ENCODE data around the gene FBXL20.
A peak's percentile ranks its signal among the peaks of the same experiment; 100 is the strongest.
"Not testable (repeated sequence)": the region's sequence is repeated elsewhere in the genome, so short reads cannot be mapped to it uniquely, and the experiment has no call there.

FBXL20 gene

GRCh38 chr17:39252788-39253460, 148.5 kb downstream of the FBXL20 start:
- ChIA-PET CTCF (interaction anchor here (0.6 to 0.7 kb wide), 2 partner anchors 12 to 209 kb away, joined by 3 to 4 read pairs; no protein-coding TSS in a partner anchor), POLR2A (ENCODE audit: low non-redundant PET) (no interaction called here)
- no peak for DNase-seq (ENCODE audit: low spot score)
- TF ChIP-seq CTCF (conservative IDR thresholded peaks at IDR 0.05; ENCODE audit: low read depth): no peak
- no peak overlapping the region for H3K27ac ChIP-seq

GRCh38 chr17:39251997-39252396, 149.4 kb downstream of the FBXL20 start:
- POLR2A ChIA-PET (ENCODE audit: low non-redundant PET): no interaction called here
- TF ChIP-seq CTCF (conservative IDR thresholded peaks at IDR 0.05; ENCODE audit: low read depth): no peak
- CTCF ChIA-PET: interaction anchor here (0.6 to 0.7 kb wide), 2 partner anchors 113 to 210 kb away, joined by 3 read pairs; no protein-coding TSS in a partner anchor
- no peak overlapping the region for H3K27ac ChIP-seq
- no peak for DNase-seq (ENCODE audit: low spot score)

- H3K27ac ChIP-seq; DNase-seq (ENCODE audit: low spot score); POLR2A ChIA-PET (ENCODE audit: low non-redundant PET): not testable (repeated sequence)
- CTCF ChIA-PET: interaction anchor here (0.9 to 1.3 kb wide), 2 partner anchors 14 to 43 kb away, joined by 4 to 6 read pairs; no protein-coding TSS in a partner anchor
These were observed 151.3 kb downstream of the FBXL20 start for GRCh38 chr17:39250076-39250475.

GRCh38 chr17:39246274-39246673, 155.2 kb downstream of the FBXL20 start:
- CTCF ChIA-PET: interaction anchor here (0.7 to 6.7 kb wide), 4 partner anchors 27 to 51 kb away, joined by 3 to 145 read pairs (median 6); no protein-coding TSS in a partner anchor
- no peak for DNase-seq (ENCODE audit: low spot score)
- H3K27ac ChIP-seq: no peak overlapping the region
- POLR2A ChIA-PET (ENCODE audit: low non-redundant PET): interaction anchor here (0.6 kb wide), 2 partner anchors 46 to 155 kb away, joined by 3 to 4 read pairs; partner anchors contain the start of genes FBXL20 and RPL19
- TF ChIP-seq CTCF (conservative IDR thresholded peaks at IDR 0.05; ENCODE audit: low read depth): no peak

GRCh38 chr17:39244600-39245570, 156.5 kb downstream of the FBXL20 start:
- POLR2A ChIA-PET (ENCODE audit: low non-redundant PET): interaction anchor here (0.9 kb wide), 1 partner anchor 45 kb away, joined by 5 read pairs; the partner anchor contains the start of gene RPL19
- peak overlapping the region; percentile 35 for H3K27ac ChIP-seq
- CTCF ChIA-PET: interaction anchor here (0.5 to 6.7 kb wide), 24 partner anchors 9 to 266 kb away, joined by 3 to 145 read pairs (median 5); partner anchors contain the start of gene STAC2
- peak; percentile 81 for DNase-seq (ENCODE audit: low spot score)
- peak; percentile 91 for TF ChIP-seq CTCF (conservative IDR thresholded peaks at IDR 0.05; ENCODE audit: low read depth)

GRCh38 chr17:39244016-39244599, 157.3 kb downstream of the FBXL20 start:
- CTCF ChIA-PET: interaction anchor here (0.5 to 6.7 kb wide), 21 partner anchors 9 to 265 kb away, joined by 3 to 145 read pairs (median 5); partner anchors contain the start of gene STAC2
- peak overlapping the region; percentile 35; the same call in 1 of the 2 replicates for H3K27ac ChIP-seq
- no peak for TF ChIP-seq CTCF (conservative IDR thresholded peaks at IDR 0.05; ENCODE audit: low read depth)
- POLR2A ChIA-PET (ENCODE audit: low non-redundant PET): interaction anchor here (0.9 kb wide), 1 partner anchor 44 kb away, joined by 5 read pairs; the partner anchor contains the start of gene RPL19
- no peak for DNase-seq (ENCODE audit: low spot score)
